Ishikawa (cell line): ENCODE data around the gene PRRT2.

Experiments used
- CEBPB ChIP-seq: IDR thresholded peaks from 2 replicates; pipeline ENCODE4 v1.6.1; 2012
- CREB1 ChIP-seq: IDR thresholded peaks from 2 replicates; pipeline ENCODE4 v1.6.1; 2012; ENCODE audit warnings: low read depth
- EGR1 ChIP-seq: IDR thresholded peaks from 2 replicates; pipeline ENCODE4 v1.6.1; 2012
- EP300 ChIP-seq: IDR thresholded peaks from 2 replicates; pipeline ENCODE4 v1.6.1; 2012; ENCODE audit warnings: borderline replicate concordance
- FOXM1 ChIP-seq: IDR thresholded peaks from 2 replicates; pipeline ENCODE4 v1.6.1; 2012; ENCODE audit warnings: low read depth, borderline replicate concordance
- MAX ChIP-seq: IDR thresholded peaks from 2 replicates; pipeline ENCODE4 v1.6.1; 2012
- NFIC ChIP-seq: IDR thresholded peaks from 2 replicates; pipeline ENCODE4 v1.6.1; 2012
- RAD21 ChIP-seq: IDR thresholded peaks from 2 replicates; pipeline ENCODE4 v1.6.1; 2012; ENCODE audit warnings: low read depth
- REST ChIP-seq: IDR thresholded peaks from 2 replicates; pipeline ENCODE4 v1.6.1; 2012; ENCODE audit warnings: low read depth, mild to moderate bottlenecking
- TAF1 ChIP-seq: IDR thresholded peaks from 2 replicates; pipeline ENCODE4 v1.6.1; 2012; ENCODE audit warnings: low read depth, mild to moderate bottlenecking
- TCF12 ChIP-seq: IDR thresholded peaks from 2 replicates; pipeline ENCODE4 v1.6.1; 2012; ENCODE audit warnings: low read depth
- TEAD4 ChIP-seq: IDR thresholded peaks from 2 replicates; pipeline ENCODE4 v1.6.1; 2012
- USF1 ChIP-seq: IDR thresholded peaks from 2 replicates; pipeline ENCODE4 v1.6.1; 2012
- YY1 ChIP-seq: IDR thresholded peaks from 2 replicates; pipeline ENCODE4 v1.6.1; 2012; ENCODE audit warnings: low read depth
- ZBTB7A ChIP-seq: IDR thresholded peaks from 2 replicates; pipeline ENCODE4 v1.6.1; 2012; ENCODE audit warnings: low read depth

The PRRT2 gene

GRCh38 chr16:29821643-29822115 lies 9.7 kb downstream of the PRRT2 start:
- TF ChIP-seq YY1 (no peak), ZBTB7A (no peak), EGR1 (no peak), NFIC (no peak), RAD21 (no peak), EP300 (no peak), TAF1 (no peak), MAX (no peak), TEAD4 (no peak), TCF12 (no peak), CEBPB (no peak), FOXM1 (no peak), REST (no peak), CREB1 (no peak), USF1 (no peak)

- TF ChIP-seq RAD21 (no peak), YY1 (no peak), CEBPB (no peak), TEAD4 (no peak), TCF12 (no peak), CREB1 (no peak), USF1 (no peak), MAX (no peak), EGR1 (no peak), ZBTB7A (no peak), REST (no peak), NFIC (no peak), TAF1 (no peak), EP300 (no peak), FOXM1 (no peak)
Measured at GRCh38 chr16:29824589-29825144, 12.7 kb downstream of the PRRT2 start.

GRCh38 chr16:29825145-29826044 lies 13.4 kb downstream of the PRRT2 start:
- no peak for TF ChIP-seq FOXM1
- TF ChIP-seq CEBPB: no peak
- TF ChIP-seq TCF12: no peak
- no peak for TF ChIP-seq RAD21
- TF ChIP-seq CREB1: no peak
- no peak for TF ChIP-seq TEAD4
- no peak for TF ChIP-seq YY1

GRCh38 chr16:29826342-29826695 lies 14.3 kb downstream of the PRRT2 start:
- TF ChIP-seq CEBPB: no peak
- no peak for TF ChIP-seq USF1
- TF ChIP-seq REST: no peak
- no peak for TF ChIP-seq MAX
- no peak for TF ChIP-seq EP300
- no peak for TF ChIP-seq FOXM1
- no peak for TF ChIP-seq TAF1
- no peak for TF ChIP-seq TEAD4
- no peak for TF ChIP-seq TCF12
- TF ChIP-seq YY1: no peak
- no peak for TF ChIP-seq ZBTB7A
- no peak for TF ChIP-seq CREB1
- no peak for TF ChIP-seq EGR1
- TF ChIP-seq NFIC: no peak
- TF ChIP-seq RAD21: no peak
